Spleen (tissue), 11 donors: ENCODE measurements around the gene PPP1R13B. TPM values are rescaled to one million over a fixed set of nuclear protein-coding genes. Genes with fewer than 3 reads are reported as not detected.
A peak's percentile ranks its signal among the peaks of the same experiment; 100 is the strongest.

ENCODE experiments used
- DNase-seq: peaks from one replicate; pipeline ENCODE4 v3.0.0-alpha.2; 2020
- H3K27ac ChIP-seq, 8 donors: fragments of 200-600 bp; sonication (generic) in 7 of 8; 1 replicate in 4 of 8; 2 replicates in 4 of 8; pipeline versions ENCODE4 v1.5.0 to v1.8.0; 2016 to 2021; ENCODE audit warnings: inconsistent platforms in 4 of 8, mild to moderate bottlenecking in 4 of 8, moderate library complexity in 1 of 8
- H3K27me3 ChIP-seq, 7 donors: fragments of 200-600 bp; sonication (generic) in 6 of 7; replicated peaks in 1 of 7; 1 replicate in 4 of 7; 2 replicates in 3 of 7; pipeline versions ENCODE4 v1.5.0 to v1.8.0; 2016 to 2021; ENCODE audit warnings: inconsistent platforms in 3 of 7, mild to moderate bottlenecking in 1 of 7
- H3K36me3 ChIP-seq, 6 donors: fragments of 200-600 bp; sonication (generic) in 5 of 6; 1 replicate in 4 of 6; 2 replicates in 2 of 6; pipeline versions ENCODE4 v1.5.0 to v1.8.0; 2016 to 2021; ENCODE audit warnings: inconsistent platforms in 2 of 6
- H3K4me1 ChIP-seq, 6 donors: fragments of 200-600 bp; sonication (generic) in 5 of 6; 1 replicate in 3 of 6; 2 replicates in 3 of 6; pipeline versions ENCODE4 v1.5.0 to v1.8.0; 2016 to 2021; ENCODE audit warnings: inconsistent platforms in 3 of 6
- H3K4me3 ChIP-seq, 8 donors: fragments of 200-600 bp; sonication (generic) in 7 of 8; 1 replicate in 4 of 8; 2 replicates in 4 of 8; pipeline versions ENCODE4 v1.5.0 to v1.8.0; 2016 to 2021; ENCODE audit warnings: inconsistent platforms in 4 of 8, mild to moderate bottlenecking in 4 of 8, moderate library complexity in 2 of 8
- H3K9me3 ChIP-seq, 8 donors: fragments of 200-600 bp; sonication (generic) in 7 of 8; 1 replicate in 4 of 8; 2 replicates in 4 of 8; pipeline versions ENCODE4 v1.5.0 to v1.8.0; 2016 to 2021; ENCODE audit warnings: inconsistent platforms in 4 of 8
- CTCF ChIP-seq, 11 experiments: fragments of 200-600 bp in 7 of 11; fragments of 450-650 bp in 4 of 11; sonication (generic) in 4 of 11; IDR thresholded peaks in 8 of 11; conservative IDR thresholded peaks in 3 of 11; 1 replicate in 7 of 11; 2 replicates in 4 of 11; pipeline versions ENCODE4 v1.4.0 to v1.8.0; 2016 to 2021; ENCODE audit warnings: antibody characterized with exemption in 11 of 11, inconsistent platforms in 4 of 11, mild to moderate bottlenecking in 1 of 11
- POLR2A ChIP-seq, 3 donors: fragments of 450-650 bp; IDR thresholded peaks; one replicate each; pipeline ENCODE4 v1.5.1; 2017; ENCODE audit warnings: antibody characterized with exemption in 3 of 3, mild to moderate bottlenecking in 1 of 3
- POLR2AphosphoS5 ChIP-seq, 3 donors: sonication (generic); formaldehyde crosslinking; IDR thresholded peaks; one replicate each; pipeline ENCODE4 v1.5.1; 2017; ENCODE audit warnings: antibody characterized with exemption in 3 of 3
- WGBS, 5 donors: extraction: QIAGEN DNeasy Blood & Tissue Kit in 3 of 5; methylation state at CpG; one replicate each; pipeline versions ENCODE4 v1.1.5 to v1.1.7; 2013 to 2018; 5-methylcytosine and 5-hydroxymethylcytosine counted together
- intact Hi-C: fragments of 100-400 bp; cut with DNase I; formaldehyde crosslinking; loops from one replicate; pipeline ENCODE4 v1.15.0; 2023; ENCODE audit warnings: low total_unique reads
- polyA plus RNA-seq, 3 donors: library from polyadenylated mRNA; stranded (reverse); fragments of 200-250 nt; gene quantifications; one replicate each; pipeline ENCODE4 v1.2.1, GENCODE V29; 2013
- total RNA-seq, 7 donors: library from RNA; depleted of rRNA in 3 of 7; stranded (reverse); fragments of >200 nt in 3 of 7; fragmentation: NEBNext Ultra II Directional in 4 of 7; extraction: Animal tissue kit (Norgen Biotek cat#: 25700) in 4 of 7; gene quantifications; one replicate each; pipeline versions ENCODE4 v1.1.0 to v1.2.1, GENCODE V29; 2016 to 2021
- donor health status: healthy with polysubstance abuse.
- donor health status: DM: no; HTN: no; CAD: no; lungs with moderate emphysema.
- donor health status: DM: no; HTN: no; CAD: no.
- donor health status: Bipolar disorder and iron deficiency.
- donor health status: healthy.
- donor health status: DM: no; HTN: no; CAD: no.
- donor health status: DM: yes; HTN: yes; CAD: no.

Gene PPP1R13B
- total and polyA plus RNA-seq, 10 donors: 5.7 to 95.3 (median 36.6) TPM

- Histone ChIP-seq H3K4me1 (peaks cover 14 to 68% (median 39%) of the 10 kb centered on the region in 6 donors), H3K4me3 (no peak overlapping the region), H3K36me3 (no peaks in the 10 kb centered on the region), H3K9me3 (no peaks in the 10 kb centered on the region), H3K27me3 (no peaks in the 10 kb centered on the region), H3K27ac (peak overlapping the region in 4 of 8 donors; percentile 13 to 50 (median 44))
- no peak for TF ChIP-seq CTCF (IDR thresholded peaks at IDR 0.05 in 8 of 11, conservative IDR thresholded peaks at IDR 0.05 in 3 of 11)
- no peak for TF ChIP-seq POLR2AphosphoS5 (IDR thresholded peaks at IDR 0.05)
- TF ChIP-seq POLR2A (IDR thresholded peaks at IDR 0.05): no peak
- no peak for DNase-seq
- intact Hi-C loops: no loop called here
- 54 to 67% (median 64%) methylated on average over 2 of the region's 2 CpGs for WGBS, 5 donors
These were observed 27.0 kb downstream of the PPP1R13B start for GRCh38 chr14:103820382-103820781.

- peak overlapping the region in 5 of 8 donors; percentile 13 to 50 (median 41) for H3K27ac ChIP-seq
- TF ChIP-seq CTCF (IDR thresholded peaks at IDR 0.05 in 8 of 11, conservative IDR thresholded peaks at IDR 0.05 in 3 of 11): no peak
- TF ChIP-seq POLR2A (IDR thresholded peaks at IDR 0.05): no peak
- TF ChIP-seq POLR2AphosphoS5 (IDR thresholded peaks at IDR 0.05): no peak
- intact Hi-C loops: no loop called here
- no peak overlapping the region for H3K4me3 ChIP-seq
- no peaks in the 10 kb centered on the region for H3K36me3 ChIP-seq
- DNase-seq: no peak
- 28 to 54% (median 40%) methylated on average over 7 of the region's 7 CpGs for WGBS, 5 donors
- no peaks in the 10 kb centered on the region for H3K9me3 ChIP-seq
- H3K4me1 ChIP-seq: peaks cover 13 to 61% (median 36%) of the 10 kb centered on the region in 6 donors
- no peaks in the 10 kb centered on the region for H3K27me3 ChIP-seq
These were observed 27.7 kb downstream of the PPP1R13B start for GRCh38 chr14:103819503-103820307.

- no peaks in the 10 kb centered on the region for H3K9me3 ChIP-seq
- WGBS, 5 donors: 90 to 94% (median 93%) methylated on average over 1 of the region's 1 CpG
- H3K36me3 ChIP-seq: no peaks in the 10 kb centered on the region
- TF ChIP-seq CTCF (IDR thresholded peaks at IDR 0.05 in 8 of 11, conservative IDR thresholded peaks at IDR 0.05 in 3 of 11): no peak
- TF ChIP-seq POLR2AphosphoS5 (IDR thresholded peaks at IDR 0.05): no peak
- no peak for TF ChIP-seq POLR2A (IDR thresholded peaks at IDR 0.05)
- H3K4me1 ChIP-seq: peaks cover 13 to 56% (median 36%) of the 10 kb centered on the region in 6 donors
- no peak for DNase-seq
- peak overlapping the region in 3 of 8 donors; percentile 41 to 50 (median 46) for H3K27ac ChIP-seq
- intact Hi-C loops: no loop called here
- no peaks in the 10 kb centered on the region for H3K27me3 ChIP-seq
- H3K4me3 ChIP-seq: no peak overlapping the region
These were observed 28.5 kb downstream of the PPP1R13B start for GRCh38 chr14:103818870-103819269.

- Histone ChIP-seq H3K4me1 (peaks cover 13 to 56% (median 36%) of the 10 kb centered on the region in 6 donors), H3K27ac (no peak overlapping the region), H3K9me3 (no peaks in the 10 kb centered on the region), H3K4me3 (no peak overlapping the region), H3K27me3 (no peaks in the 10 kb centered on the region), H3K36me3 (no peaks in the 10 kb centered on the region)
- TF ChIP-seq POLR2AphosphoS5 (IDR thresholded peaks at IDR 0.05) (no peak), CTCF (IDR thresholded peaks at IDR 0.05 in 8 of 11, conservative IDR thresholded peaks at IDR 0.05 in 3 of 11) (no peak)
- 68 to 87% (median 82%) methylated on average over 3 of the region's 3 CpGs for WGBS, 5 donors
- intact Hi-C loops: no loop called here
- DNase-seq: no peak
These were observed 29.0 kb downstream of the PPP1R13B start for GRCh38 chr14:103818422-103818821.
